ENCODE data around the gene PDE4A.

DNA sequence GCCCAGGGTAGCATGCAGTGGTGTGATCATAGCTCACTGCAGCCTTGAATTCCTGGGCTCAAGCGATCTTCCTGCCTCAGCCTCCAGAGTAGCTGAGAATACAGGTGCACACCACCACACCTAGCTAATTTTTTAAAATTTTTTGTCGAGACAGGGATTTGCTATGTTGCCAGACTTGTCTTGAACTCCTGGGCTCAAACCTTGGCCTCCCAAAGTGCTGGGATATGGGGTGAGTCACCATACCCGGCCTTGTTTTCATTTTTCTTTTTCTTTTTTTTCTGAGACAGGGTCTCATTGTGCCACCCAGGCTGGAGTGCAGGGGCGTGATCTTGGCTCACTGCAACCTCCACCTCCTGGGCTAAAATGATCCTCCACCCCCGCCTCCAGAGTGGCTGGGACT lies 44.1 kb downstream of the PDE4A start:
- TF ChIP-seq EZH2 (IDR thresholded peaks at IDR 0.05; ENCODE audit: borderline replicate concordance, control insufficient read depth, low read depth, low read length) (no peak), ZBED1 (IDR thresholded peaks at IDR 0.05; ENCODE audit: borderline replicate concordance) (no peak), TAF1 (IDR thresholded peaks at IDR 0.05; ENCODE audit: borderline replicate concordance, low read depth, low read length) (no peak), BHLHE40 (IDR thresholded peaks at IDR 0.05; ENCODE audit: borderline replicate concordance in 1 of 2, low read depth in 2 of 2, low read length in 1 of 2) (no peak), ZBTB40 (IDR thresholded peaks at IDR 0.05; ENCODE audit: borderline replicate concordance) (no peak), MYB (IDR thresholded peaks at IDR 0.05; ENCODE audit: borderline replicate concordance, low read depth, low read length) (no peak), RELA (IDR thresholded peaks at IDR 0.05; ENCODE audit: borderline replicate concordance, partially characterized antibody) (no peak), FOS (IDR thresholded peaks at IDR 0.05; ENCODE audit: borderline replicate concordance, extremely low read depth, insufficient read length) (no peak), KDM1A (IDR thresholded peaks at IDR 0.05; ENCODE audit: borderline replicate concordance) (no peak), GABPA (IDR thresholded peaks at IDR 0.05; ENCODE audit: low read depth) (no peak)
- TF ChIP-seq, protein P1, sequence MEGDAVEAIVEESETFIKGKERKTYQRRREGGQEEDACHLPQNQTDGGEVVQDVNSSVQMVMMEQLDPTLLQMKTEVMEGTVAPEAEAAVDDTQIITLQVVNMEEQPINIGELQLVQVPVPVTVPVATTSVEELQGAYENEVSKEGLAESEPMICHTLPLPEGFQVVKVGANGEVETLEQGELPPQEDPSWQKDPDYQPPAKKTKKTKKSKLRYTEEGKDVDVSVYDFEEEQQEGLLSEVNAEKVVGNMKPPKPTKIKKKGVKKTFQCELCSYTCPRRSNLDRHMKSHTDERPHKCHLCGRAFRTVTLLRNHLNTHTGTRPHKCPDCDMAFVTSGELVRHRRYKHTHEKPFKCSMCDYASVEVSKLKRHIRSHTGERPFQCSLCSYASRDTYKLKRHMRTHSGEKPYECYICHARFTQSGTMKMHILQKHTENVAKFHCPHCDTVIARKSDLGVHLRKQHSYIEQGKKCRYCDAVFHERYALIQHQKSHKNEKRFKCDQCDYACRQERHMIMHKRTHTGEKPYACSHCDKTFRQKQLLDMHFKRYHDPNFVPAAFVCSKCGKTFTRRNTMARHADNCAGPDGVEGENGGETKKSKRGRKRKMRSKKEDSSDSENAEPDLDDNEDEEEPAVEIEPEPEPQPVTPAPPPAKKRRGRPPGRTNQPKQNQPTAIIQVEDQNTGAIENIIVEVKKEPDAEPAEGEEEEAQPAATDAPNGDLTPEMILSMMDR (IDR thresholded peaks at IDR 0.05 in 2 of 3, conservative IDR thresholded peaks at IDR 0.05 in 1 of 3; ENCODE audit: control insufficient read depth in 2 of 3, extremely low read depth in 1 of 3, insufficient read depth in 1 of 3, low read depth in 3 of 3, low read length in 3 of 3), result no peak
- TF ChIP-seq, protein P2, sequence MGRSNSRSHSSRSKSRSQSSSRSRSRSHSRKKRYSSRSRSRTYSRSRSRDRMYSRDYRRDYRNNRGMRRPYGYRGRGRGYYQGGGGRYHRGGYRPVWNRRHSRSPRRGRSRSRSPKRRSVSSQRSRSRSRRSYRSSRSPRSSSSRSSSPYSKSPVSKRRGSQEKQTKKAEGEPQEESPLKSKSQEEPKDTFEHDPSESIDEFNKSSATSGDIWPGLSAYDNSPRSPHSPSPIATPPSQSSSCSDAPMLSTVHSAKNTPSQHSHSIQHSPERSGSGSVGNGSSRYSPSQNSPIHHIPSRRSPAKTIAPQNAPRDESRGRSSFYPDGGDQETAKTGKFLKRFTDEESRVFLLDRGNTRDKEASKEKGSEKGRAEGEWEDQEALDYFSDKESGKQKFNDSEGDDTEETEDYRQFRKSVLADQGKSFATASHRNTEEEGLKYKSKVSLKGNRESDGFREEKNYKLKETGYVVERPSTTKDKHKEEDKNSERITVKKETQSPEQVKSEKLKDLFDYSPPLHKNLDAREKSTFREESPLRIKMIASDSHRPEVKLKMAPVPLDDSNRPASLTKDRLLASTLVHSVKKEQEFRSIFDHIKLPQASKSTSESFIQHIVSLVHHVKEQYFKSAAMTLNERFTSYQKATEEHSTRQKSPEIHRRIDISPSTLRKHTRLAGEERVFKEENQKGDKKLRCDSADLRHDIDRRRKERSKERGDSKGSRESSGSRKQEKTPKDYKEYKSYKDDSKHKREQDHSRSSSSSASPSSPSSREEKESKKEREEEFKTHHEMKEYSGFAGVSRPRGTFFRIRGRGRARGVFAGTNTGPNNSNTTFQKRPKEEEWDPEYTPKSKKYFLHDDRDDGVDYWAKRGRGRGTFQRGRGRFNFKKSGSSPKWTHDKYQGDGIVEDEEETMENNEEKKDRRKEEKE (IDR thresholded peaks at IDR 0.05), result no peak

Measured in GM12878 (cell line).